ENCODE data around the gene RPL6. TPM values are rescaled to one million over a fixed set of nuclear protein-coding genes. Genes with fewer than 3 reads are reported as not detected.

RPL6 gene
- total RNA-seq, 2 donors from 2014 or later, result 737 to 1,506 TPM

GRCh38 chr12:112424126-112424525, 14.7 kb upstream of the RPL6 start:
- 84% methylated on average over 3 of the region's 3 CpGs for WGBS
- TF ChIP-seq CTCF (IDR thresholded peaks at IDR 0.05), result no peak
- TF ChIP-seq POLR2AphosphoS5 (IDR thresholded peaks at IDR 0.05), result no peak
- TF ChIP-seq POLR2A (IDR thresholded peaks at IDR 0.05), result no peak
- no peaks in the 10 kb centered on the region for H3K36me3 ChIP-seq
- intact Hi-C loops (cut with DNase I), result no loop called here
- H3K27me3 ChIP-seq (replicated peaks; ENCODE audit: insufficient read depth), result no peaks in the 10 kb centered on the region
- H3K4me1 ChIP-seq (replicated peaks), result no peaks in the 10 kb centered on the region
- no peak overlapping the region for H3K4me3 ChIP-seq
- H3K27ac ChIP-seq, result no peak overlapping the region
- DNase-seq (ENCODE audit: low spot score), result no peak
- no peaks in the 10 kb centered on the region for H3K9me3 ChIP-seq

GRCh38 chr12:112422531-112422930, 13.1 kb upstream of the RPL6 start:
- Histone ChIP-seq H3K4me1 (replicated peaks) (no peaks in the 10 kb centered on the region), H3K36me3 (no peaks in the 10 kb centered on the region), H3K27me3 (replicated peaks; ENCODE audit: insufficient read depth) (no peaks in the 10 kb centered on the region), H3K9me3 (no peaks in the 10 kb centered on the region), H3K4me3 (no peak overlapping the region), H3K27ac (peak overlapping the region in 1 of 2 donors; percentile 27)
- 37% methylated on average over 5 of the region's 5 CpGs for WGBS
- no peak for DNase-seq (ENCODE audit: low spot score)
- intact Hi-C loops (cut with DNase I), result no loop called here
- TF ChIP-seq POLR2A (IDR thresholded peaks at IDR 0.05) (no peak), POLR2AphosphoS5 (IDR thresholded peaks at IDR 0.05) (no peak), CTCF (IDR thresholded peaks at IDR 0.05) (no peak)

- Histone ChIP-seq H3K36me3 (no peaks in the 10 kb centered on the region), H3K27me3 (replicated peaks; ENCODE audit: insufficient read depth) (no peaks in the 10 kb centered on the region), H3K9me3 (no peaks in the 10 kb centered on the region), H3K4me3 (no peak overlapping the region), H3K4me1 (replicated peaks) (no peaks in the 10 kb centered on the region), H3K27ac (no peak overlapping the region)
- 83% methylated on average over 1 of the region's 1 CpG for WGBS
- intact Hi-C loops (cut with DNase I), result no loop called here
- no peak for DNase-seq (ENCODE audit: low spot score)
- no peak for TF ChIP-seq CTCF (IDR thresholded peaks at IDR 0.05)
- TF ChIP-seq POLR2AphosphoS5 (IDR thresholded peaks at IDR 0.05), result no peak
- no peak for TF ChIP-seq POLR2A (IDR thresholded peaks at IDR 0.05)
Measured at GRCh38 chr12:112421363-112421762, 12.0 kb upstream of the RPL6 start.

- no peak for DNase-seq (ENCODE audit: low spot score)
- no peaks in the 10 kb centered on the region for H3K9me3 ChIP-seq
- 50% methylated on average over 3 of the region's 3 CpGs for WGBS
- H3K36me3 ChIP-seq, result no peaks in the 10 kb centered on the region
- H3K27me3 ChIP-seq (replicated peaks; ENCODE audit: insufficient read depth), result no peaks in the 10 kb centered on the region
- intact Hi-C loops (cut with DNase I), result no loop called here
- TF ChIP-seq POLR2A (IDR thresholded peaks at IDR 0.05) (no peak), POLR2AphosphoS5 (IDR thresholded peaks at IDR 0.05) (no peak), CTCF (IDR thresholded peaks at IDR 0.05) (no peak)
- H3K4me1 ChIP-seq (replicated peaks), result no peaks in the 10 kb centered on the region
- H3K27ac ChIP-seq, result no peak overlapping the region
- H3K4me3 ChIP-seq, result no peak overlapping the region
Measured at GRCh38 chr12:112420740-112421139, 11.3 kb upstream of the RPL6 start.

GRCh38 chr12:112419297-112420133, 10.1 kb upstream of the RPL6 start:
- intact Hi-C loops (cut with DNase I), result no loop called here
- H3K4me3 ChIP-seq, result peak overlapping the region; percentile 87 to 98
- H3K36me3 ChIP-seq, result no peaks in the 10 kb centered on the region
- H3K4me1 ChIP-seq (replicated peaks), result no peaks in the 10 kb centered on the region
- H3K27ac ChIP-seq, result peak overlapping the region; percentile 90 to 93
- 4% methylated on average over 31 of the region's 31 CpGs for WGBS
- no peaks in the 10 kb centered on the region for H3K27me3 ChIP-seq (replicated peaks; ENCODE audit: insufficient read depth)
- TF ChIP-seq POLR2AphosphoS5 (IDR thresholded peaks at IDR 0.05), result peak; percentile 19
- no peak for TF ChIP-seq CTCF (IDR thresholded peaks at IDR 0.05)
- TF ChIP-seq POLR2A (IDR thresholded peaks at IDR 0.05), result no peak
- DNase-seq (ENCODE audit: low spot score), result peak; percentile 34
- H3K9me3 ChIP-seq, result no peaks in the 10 kb centered on the region
